ENCODE results near the gene DPPA3.

Gene DPPA3

DNA sequence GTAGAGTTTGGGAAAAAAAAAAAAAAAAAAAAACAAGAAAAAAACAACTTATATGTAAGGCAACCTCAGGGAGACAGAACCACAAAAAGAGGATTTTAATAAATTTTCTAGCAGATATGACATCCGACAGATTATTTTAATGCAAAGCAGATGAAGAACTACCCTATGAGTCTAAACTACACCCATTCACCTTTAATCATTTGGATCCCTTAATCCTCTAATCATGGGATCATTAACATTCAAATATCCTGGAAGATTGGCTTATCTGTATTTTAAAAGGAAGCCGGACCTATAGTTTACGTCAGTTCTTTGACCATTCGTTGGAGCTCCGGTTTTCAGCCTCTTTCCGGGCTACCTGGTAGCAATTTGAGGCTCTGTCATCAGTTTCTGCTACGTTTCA lies at the start of gene DPPA3:
Gene DPPA3 (plus strand): TSS at position 301 of the 400 bp plus-strand sequence. CDS start 138 bp downstream, outside the sequence.
- DNase-seq (ENCODE audit: low spot score) = no peak

GRCh38 chr12:7661741-7662140 lies 49.5 kb upstream of the DPPA3 start:
- DNase-seq (ENCODE audit: low spot score) = no peak

GRCh38 chr12:7666595-7666994 lies 44.6 kb upstream of the DPPA3 start:
- DNase-seq (ENCODE audit: low spot score) = no peak

DNA sequence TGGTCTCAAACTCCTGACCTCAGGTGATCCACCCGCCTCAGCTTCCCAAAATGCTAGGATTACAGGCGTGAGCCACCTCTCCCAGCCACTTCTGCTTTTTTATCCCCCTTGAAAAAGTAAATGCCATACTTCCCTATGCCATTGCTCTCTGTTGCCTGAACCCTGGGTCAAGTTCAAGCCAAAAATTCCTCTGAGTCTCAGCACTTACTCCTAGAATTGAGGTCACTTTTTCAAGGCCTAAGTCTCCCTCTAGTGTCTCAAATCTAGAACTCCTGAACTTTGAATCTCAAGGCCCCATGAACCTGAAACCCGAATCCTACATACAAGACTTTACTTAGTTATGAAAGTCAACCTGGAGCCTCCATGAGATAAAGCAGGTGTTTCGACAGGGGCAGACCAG lies 44.1 kb upstream of the DPPA3 start:
- DNase-seq (ENCODE audit: low spot score) = peak; percentile 51

DNA sequence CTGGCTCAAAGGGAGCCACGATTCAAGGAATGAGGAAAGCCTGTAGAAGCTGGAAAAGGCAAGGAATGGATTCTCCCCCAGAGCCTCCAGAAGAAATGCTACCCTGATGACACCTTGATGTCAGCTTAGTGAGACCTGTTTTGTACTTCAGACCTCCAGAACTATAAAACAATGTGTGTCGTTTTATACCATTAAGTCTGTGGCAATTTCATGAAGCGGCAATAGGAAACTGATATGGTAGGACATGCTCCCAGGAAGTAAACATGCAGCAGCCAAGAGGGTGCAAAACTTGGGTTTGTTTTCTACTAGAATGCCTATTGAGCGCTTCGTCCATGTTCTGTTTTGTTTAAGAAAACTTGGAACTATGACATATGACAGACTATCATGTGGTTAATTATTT lies 43.1 kb upstream of the DPPA3 start:
- no peak for DNase-seq (ENCODE audit: low spot score)

DNA sequence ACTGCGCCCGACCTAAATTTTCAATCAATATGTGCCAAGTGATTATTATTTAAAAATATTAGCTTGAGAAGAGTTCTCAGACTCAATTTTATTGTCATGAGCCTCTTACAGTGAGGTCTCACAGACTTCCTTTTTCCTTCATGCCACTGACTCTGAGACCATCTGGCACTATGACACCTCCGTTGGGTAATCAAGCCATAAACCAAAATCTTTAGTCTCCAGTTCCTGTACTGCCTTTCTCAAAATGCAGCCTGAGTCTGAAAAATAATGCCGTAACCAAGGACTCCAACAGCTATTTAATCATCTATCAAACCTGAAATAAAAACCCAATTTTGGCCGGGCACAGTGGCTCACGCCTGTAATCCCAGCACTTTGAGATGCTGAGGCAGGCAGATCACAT lies 35.8 kb upstream of the DPPA3 start:
- DNase-seq (ENCODE audit: low spot score) = peak; percentile 47

- peak; percentile 65 for DNase-seq (ENCODE audit: low spot score)
Measured at GRCh38 chr12:7677432-7677888, 33.8 kb upstream of the DPPA3 start.

DNA sequence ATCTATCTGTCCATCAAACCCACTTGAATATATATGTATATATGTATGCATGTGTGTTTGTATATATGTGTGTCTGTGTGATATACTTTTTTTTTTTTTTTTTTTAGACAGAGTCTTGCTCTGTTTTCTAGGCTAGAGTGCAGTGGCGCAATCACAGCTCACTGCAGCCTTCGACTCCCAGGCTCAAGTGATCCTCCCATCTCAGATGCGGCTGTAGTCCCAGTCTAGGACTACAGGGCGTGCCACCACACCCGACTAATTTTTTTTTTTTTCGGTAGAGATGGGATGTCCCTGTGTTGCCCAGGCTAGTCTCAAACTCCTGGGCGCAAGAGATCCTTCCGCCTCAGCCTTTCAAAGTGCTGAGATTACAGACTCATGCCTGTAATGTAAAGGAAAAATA lies 32.5 kb upstream of the DPPA3 start:
- DNase-seq (ENCODE audit: low spot score) = no peak

DNA sequence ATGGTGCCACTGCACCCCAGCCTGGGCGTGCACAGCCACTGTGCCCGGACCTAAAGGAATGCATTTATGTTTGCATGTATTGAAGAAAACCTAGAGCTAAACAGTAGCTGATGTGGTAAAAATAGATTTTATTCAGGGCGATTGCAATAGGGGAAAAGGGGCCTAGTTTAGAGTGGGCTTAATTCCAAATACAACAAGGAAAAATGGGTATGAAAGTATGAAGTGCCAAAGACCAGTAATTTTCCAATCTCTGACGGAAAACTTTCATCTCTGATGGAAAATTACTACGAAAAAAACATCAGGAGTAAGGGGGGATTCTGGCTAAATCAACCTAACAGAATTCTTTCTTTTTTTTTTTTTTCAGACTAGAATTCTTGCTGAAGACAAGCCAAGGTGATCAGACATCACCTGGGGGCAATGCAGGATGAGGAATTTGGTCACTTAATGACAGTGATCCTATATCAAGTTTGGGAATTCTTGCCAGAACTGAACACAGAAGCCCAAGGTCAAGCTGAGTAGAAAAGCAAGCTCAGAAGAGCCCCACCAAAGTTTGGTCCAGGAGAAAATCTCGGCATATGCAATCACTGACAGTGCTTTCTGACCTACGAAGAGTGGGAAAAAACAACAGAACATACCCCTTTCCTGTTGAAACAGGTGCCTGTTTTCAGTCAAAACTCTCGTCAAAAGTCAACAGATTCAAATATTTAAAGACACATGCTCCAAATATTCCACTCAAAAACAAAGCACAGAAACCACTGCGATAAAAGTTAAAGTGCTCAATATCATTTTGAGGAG lies 31.8 kb upstream of the DPPA3 start:
- DNase-seq (ENCODE audit: low spot score) = no peak

GRCh38 chr12:7681535-7681934 lies 29.7 kb upstream of the DPPA3 start:
- no peak for DNase-seq (ENCODE audit: low spot score)

- DNase-seq (ENCODE audit: low spot score) = no peak
Measured at GRCh38 chr12:7693793-7694192, 17.4 kb upstream of the DPPA3 start.

DNA sequence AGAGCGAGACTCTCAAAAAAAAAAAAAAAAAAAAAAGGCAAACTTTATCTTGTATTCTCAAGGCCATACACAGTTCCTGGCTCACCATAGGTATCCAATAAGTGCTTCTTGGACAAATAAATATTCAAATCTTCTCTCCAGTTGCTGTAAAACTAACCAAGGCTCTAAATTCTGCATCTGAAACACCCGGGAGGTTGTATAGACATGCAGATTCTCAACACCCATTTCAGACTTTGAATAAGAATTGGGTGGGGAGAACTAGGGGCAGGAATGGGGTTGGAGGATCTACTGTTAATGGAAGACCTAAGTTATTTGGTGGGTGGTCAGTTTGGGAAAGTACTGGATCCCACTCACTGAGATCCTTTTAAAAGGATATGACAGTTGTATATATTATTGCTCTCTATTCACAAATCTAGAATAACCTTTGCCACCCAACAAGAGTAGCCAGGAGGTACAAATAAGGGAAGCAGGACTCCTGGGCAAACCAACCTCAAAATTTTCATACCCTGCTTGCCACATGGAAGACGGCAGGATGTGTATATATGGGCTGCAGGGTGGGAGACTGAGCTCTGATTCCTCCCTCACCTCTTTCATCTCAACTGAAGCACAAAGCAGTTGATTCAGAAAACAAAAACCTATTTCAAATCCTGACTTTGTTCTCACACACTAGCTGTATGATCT lies 16.5 kb upstream of the DPPA3 start:
- DNase-seq (ENCODE audit: low spot score) = no peak

GRCh38 chr12:7695237-7695560 lies 16.0 kb upstream of the DPPA3 start:
- DNase-seq (ENCODE audit: low spot score) = no peak

GRCh38 chr12:7695566-7696197 lies 15.6 kb upstream of the DPPA3 start, which contains the start of gene GDF3:
TSS of gene GDF3 (minus strand) at chr12:7695775. CDS start at chr12:7695728, 47 bp downstream.
- no peak for DNase-seq (ENCODE audit: low spot score)

DNA sequence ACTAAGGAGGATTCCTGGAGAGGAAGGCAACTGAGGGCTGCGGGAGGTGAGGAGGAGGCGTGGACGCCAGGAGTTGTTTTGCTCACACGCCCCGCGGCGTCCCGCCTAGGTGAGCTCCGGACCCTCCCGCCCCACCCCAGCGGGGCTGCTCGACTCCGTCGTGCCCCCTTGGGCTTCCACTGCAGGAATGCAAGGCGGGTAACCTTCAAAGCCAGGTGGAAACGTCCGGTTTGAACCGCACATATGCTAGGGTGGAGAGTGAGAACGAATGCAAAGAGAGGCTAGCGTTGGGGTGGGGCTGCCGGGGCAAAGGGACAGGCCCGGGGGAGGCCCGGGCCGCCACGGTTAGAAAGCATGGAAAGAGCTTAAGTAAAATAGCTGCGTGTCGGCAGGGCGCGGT lies 5.4 kb upstream of the DPPA3 start:
- DNase-seq (ENCODE audit: low spot score) = no peak

- DNase-seq (ENCODE audit: low spot score) = no peak
Measured at GRCh38 chr12:7709969-7710675, 1.1 kb upstream of the DPPA3 start.

DNA sequence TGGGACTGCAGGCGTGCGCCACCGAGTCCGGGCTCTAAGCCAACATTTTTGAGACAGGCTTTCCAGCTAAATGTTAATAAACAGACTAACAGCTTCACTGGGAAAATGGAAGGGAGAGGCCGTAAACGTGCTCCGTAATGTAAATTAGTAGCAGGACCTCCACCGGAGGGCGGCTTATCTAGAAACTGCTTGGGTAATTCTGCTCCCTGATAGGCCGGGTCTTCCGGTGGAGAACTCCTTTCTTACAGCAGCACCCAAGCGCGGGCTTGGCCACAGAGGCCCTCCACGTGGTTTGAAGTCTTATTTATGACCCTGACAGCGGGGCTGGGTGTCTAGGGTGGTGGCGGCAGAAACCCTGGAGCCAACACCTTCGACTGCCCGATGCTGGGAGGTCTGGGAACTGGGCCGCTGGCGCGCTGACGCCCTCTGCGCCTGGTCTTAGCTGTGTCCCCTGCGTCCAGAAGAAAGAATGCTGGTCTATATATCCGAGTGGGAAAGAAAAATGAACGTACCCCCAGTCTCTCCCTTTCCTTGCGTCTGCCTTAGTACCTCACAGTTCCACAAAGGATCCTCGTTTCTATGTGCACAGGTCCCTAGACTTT lies 1.7 kb downstream of the DPPA3 start:
- DNase-seq (ENCODE audit: low spot score) = no peak

DNA sequence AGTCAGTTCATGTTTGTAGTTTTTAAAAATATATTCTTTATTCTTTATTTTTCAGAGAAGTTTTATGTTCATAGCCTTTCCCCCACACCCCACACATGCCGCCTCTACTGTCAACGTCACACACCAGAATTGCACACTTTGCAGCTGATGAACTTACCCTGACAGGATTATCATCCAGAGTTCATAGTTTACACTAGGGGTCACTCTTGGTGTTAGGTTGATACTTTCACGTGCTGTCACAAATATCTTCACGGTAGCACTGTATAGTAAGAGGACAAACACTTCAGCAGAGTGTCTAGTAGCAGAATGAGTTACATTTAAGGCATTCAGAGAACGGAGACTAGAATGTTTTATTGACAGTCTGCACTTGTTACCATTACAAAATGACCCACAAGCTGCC lies 5.1 kb downstream of the DPPA3 start:
- DNase-seq (ENCODE audit: low spot score) = peak; percentile 64

GRCh38 chr12:7719946-7720730 lies 8.9 kb downstream of the DPPA3 start:
- DNase-seq (ENCODE audit: low spot score) = no peak

DNA sequence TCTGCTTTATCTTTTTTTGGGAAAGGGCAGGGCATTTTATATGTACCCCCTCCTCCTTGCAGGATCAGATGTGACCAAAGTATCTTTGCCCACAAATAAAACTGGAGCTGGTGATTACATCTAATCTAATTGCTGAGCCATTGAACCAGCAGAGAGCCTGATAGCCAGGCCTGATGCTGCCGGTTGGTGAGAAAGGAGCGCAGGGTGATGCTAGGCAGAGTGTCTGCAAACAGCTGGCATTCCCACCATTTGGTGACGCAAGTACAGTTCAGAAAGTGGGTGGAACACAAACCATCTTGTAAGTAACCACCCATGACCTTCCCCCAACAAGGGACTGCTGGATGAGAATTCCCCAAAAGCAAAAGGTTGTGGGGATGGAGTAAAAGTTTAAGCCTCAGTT lies 12.7 kb downstream of the DPPA3 start:
- no peak for DNase-seq (ENCODE audit: low spot score)

GRCh38 chr12:7729746-7730145 lies 18.5 kb downstream of the DPPA3 start:
- DNase-seq (ENCODE audit: low spot score) = no peak
